ENCODE measurements around the gene SPATA20. TPM values are rescaled to one million over a fixed set of nuclear protein-coding genes. Genes with fewer than 3 reads are reported as not detected.
A peak's percentile ranks its signal among the peaks of the same experiment; 100 is the strongest.

The SPATA20 gene
- total RNA-seq, 1 experiment from 2014 or later: 24.6 TPM

- TF ChIP-seq NR2C2 (CRISPR knock-in tag; IDR thresholded peaks at IDR 0.05) (no peak), AR (CRISPR knock-in tag; IDR thresholded peaks at IDR 0.05) (no peak), MYBL2 (CRISPR knock-in tag; IDR thresholded peaks at IDR 0.05) (0 out of 2 replicates have a peak, but pooled peaks have one; percentile 48), CREM (CRISPR knock-in tag; IDR thresholded peaks at IDR 0.05) (no peak), TEAD1 (CRISPR knock-in tag; IDR thresholded peaks at IDR 0.05) (0 out of 2 replicates have a peak, but pooled peaks have one; percentile 49), JUN (CRISPR knock-in tag; IDR thresholded peaks at IDR 0.05) (no peak), PREB (CRISPR knock-in tag; IDR thresholded peaks at IDR 0.05; ENCODE audit: borderline replicate concordance) (no peak), ZNF219 (CRISPR knock-in tag; IDR thresholded peaks at IDR 0.05; ENCODE audit: borderline replicate concordance) (no peak), ZNF671 (CRISPR knock-in tag; IDR thresholded peaks at IDR 0.05) (no peak), ELF4 (CRISPR knock-in tag; IDR thresholded peaks at IDR 0.05; ENCODE audit: low read depth) (no peak), ETV6 (CRISPR knock-in tag; IDR thresholded peaks at IDR 0.05) (peak; percentile 61; the same call in 1 of the 2 replicates), FOXP4 (CRISPR knock-in tag; IDR thresholded peaks at IDR 0.05) (0 out of 2 replicates have a peak, but pooled peaks have one; percentile 60), ZBTB43 (CRISPR knock-in tag; IDR thresholded peaks at IDR 0.05) (no peak), TP53 (CRISPR knock-in tag; IDR thresholded peaks at IDR 0.05) (no peak; the same call in 1 of the 2 replicates), ARID4B (CRISPR knock-in tag; IDR thresholded peaks at IDR 0.05; ENCODE audit: borderline replicate concordance) (no peak), ZNF138 (CRISPR knock-in tag; conservative IDR thresholded peaks at IDR 0.05) (no peak), ZNF396 (CRISPR knock-in tag; IDR thresholded peaks at IDR 0.05; ENCODE audit: borderline replicate concordance) (no peak)
Measured at GRCh38 chr17:50559674-50560184, 12.8 kb downstream of the SPATA20 start (continued).
